Activated naive CD8-positive, alpha-beta T cell treated with anti-CD3 and anti-CD28 coated beads, Interleukin-2, amount 50 U/mL, for 16 hours (primary cell): ENCODE results near the gene FMN2.
"Not testable (repeated sequence)": the region's sequence is repeated elsewhere in the genome, so short reads cannot be mapped to it uniquely, and the experiment has no call there.

Experiments
- DNase-seq: peaks from one replicate; pipeline ENCODE4 v3.0.0-alpha.2; 2020; ENCODE audit warnings: low read depth, low spot score

The FMN2 gene

GRCh38 chr1:240254778-240255291 lies 163.2 kb downstream of the FMN2 start:
- no peak for DNase-seq

- DNase-seq: no peak
Observed at GRCh38 chr1:240255922-240256321, 164.2 kb downstream of the FMN2 start.

GRCh38 chr1:240256836-240257503 lies 165.3 kb downstream of the FMN2 start:
- DNase-seq: no peak

GRCh38 chr1:240258910-240259309 lies 167.2 kb downstream of the FMN2 start:
- DNase-seq: no peak

- not testable (repeated sequence) for DNase-seq
Observed at GRCh38 chr1:240264494-240264893, 172.8 kb downstream of the FMN2 start.

GRCh38 chr1:240271081-240271480 lies 179.4 kb downstream of the FMN2 start:
- DNase-seq: no peak

- DNase-seq: no peak
Observed at GRCh38 chr1:240274569-240274968, 182.9 kb downstream of the FMN2 start.

- DNase-seq: not testable (repeated sequence)
Observed at GRCh38 chr1:240275219-240275618, 183.5 kb downstream of the FMN2 start.

GRCh38 chr1:240278082-240278481 lies 186.4 kb downstream of the FMN2 start:
- DNase-seq: no peak

GRCh38 chr1:240280560-240281322 lies 189.1 kb downstream of the FMN2 start:
- no peak for DNase-seq

- no peak for DNase-seq
Observed at GRCh38 chr1:240282061-240282830, 190.6 kb downstream of the FMN2 start.

- no peak for DNase-seq
Observed at GRCh38 chr1:240284656-240285414, 193.2 kb downstream of the FMN2 start.

GRCh38 chr1:240285540-240285939 lies 193.9 kb downstream of the FMN2 start:
- DNase-seq: no peak

- DNase-seq: no peak
Observed at GRCh38 chr1:240287722-240288121, 196.0 kb downstream of the FMN2 start.

- no peak for DNase-seq
Observed at GRCh38 chr1:240293706-240294105, 202.0 kb downstream of the FMN2 start.

GRCh38 chr1:240294566-240294965 lies 202.9 kb downstream of the FMN2 start:
- DNase-seq: no peak

- DNase-seq: no peak
Observed at GRCh38 chr1:240295811-240296210, 204.1 kb downstream of the FMN2 start.

GRCh38 chr1:240304466-240304865 lies 212.8 kb downstream of the FMN2 start:
- DNase-seq: no peak

GRCh38 chr1:240306673-240307072 lies 215.0 kb downstream of the FMN2 start:
- no peak for DNase-seq

- DNase-seq: no peak
Observed at GRCh38 chr1:240308096-240308495, 216.4 kb downstream of the FMN2 start.

- DNase-seq: no peak
Observed at GRCh38 chr1:240309769-240310168, 218.1 kb downstream of the FMN2 start.
